GM18517 (cell line): ENCODE data around the gene DACT1.
"Not testable (repeated sequence)": the region's sequence is repeated elsewhere in the genome, so short reads cannot be mapped to it uniquely, and the experiment has no call there.

ENCODE experiments used
- ATAC-seq: cut with Tn5 transposase; IDR thresholded peaks from one replicate; pipeline ENCODE4 v1.9.1; 2021; ENCODE audit warnings: mild to moderate bottlenecking, moderate library complexity; ENCODE audit not compliant: unreplicated experiment

Gene DACT1, protein sequence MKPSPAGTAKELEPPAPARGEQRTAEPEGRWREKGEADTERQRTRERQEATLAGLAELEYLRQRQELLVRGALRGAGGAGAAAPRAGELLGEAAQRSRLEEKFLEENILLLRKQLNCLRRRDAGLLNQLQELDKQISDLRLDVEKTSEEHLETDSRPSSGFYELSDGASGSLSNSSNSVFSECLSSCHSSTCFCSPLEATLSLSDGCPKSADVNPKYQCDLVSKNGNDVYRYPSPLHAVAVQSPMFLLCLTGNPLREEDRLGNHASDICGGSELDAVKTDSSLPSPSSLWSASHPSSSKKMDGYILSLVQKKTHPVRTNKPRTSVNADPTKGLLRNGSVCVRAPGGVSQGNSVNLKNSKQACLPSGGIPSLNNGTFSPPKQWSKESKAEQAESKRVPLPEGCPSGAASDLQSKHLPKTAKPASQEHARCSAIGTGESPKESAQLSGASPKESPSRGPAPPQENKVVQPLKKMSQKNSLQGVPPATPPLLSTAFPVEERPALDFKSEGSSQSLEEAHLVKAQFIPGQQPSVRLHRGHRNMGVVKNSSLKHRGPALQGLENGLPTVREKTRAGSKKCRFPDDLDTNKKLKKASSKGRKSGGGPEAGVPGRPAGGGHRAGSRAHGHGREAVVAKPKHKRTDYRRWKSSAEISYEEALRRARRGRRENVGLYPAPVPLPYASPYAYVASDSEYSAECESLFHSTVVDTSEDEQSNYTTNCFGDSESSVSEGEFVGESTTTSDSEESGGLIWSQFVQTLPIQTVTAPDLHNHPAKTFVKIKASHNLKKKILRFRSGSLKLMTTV

DNA sequence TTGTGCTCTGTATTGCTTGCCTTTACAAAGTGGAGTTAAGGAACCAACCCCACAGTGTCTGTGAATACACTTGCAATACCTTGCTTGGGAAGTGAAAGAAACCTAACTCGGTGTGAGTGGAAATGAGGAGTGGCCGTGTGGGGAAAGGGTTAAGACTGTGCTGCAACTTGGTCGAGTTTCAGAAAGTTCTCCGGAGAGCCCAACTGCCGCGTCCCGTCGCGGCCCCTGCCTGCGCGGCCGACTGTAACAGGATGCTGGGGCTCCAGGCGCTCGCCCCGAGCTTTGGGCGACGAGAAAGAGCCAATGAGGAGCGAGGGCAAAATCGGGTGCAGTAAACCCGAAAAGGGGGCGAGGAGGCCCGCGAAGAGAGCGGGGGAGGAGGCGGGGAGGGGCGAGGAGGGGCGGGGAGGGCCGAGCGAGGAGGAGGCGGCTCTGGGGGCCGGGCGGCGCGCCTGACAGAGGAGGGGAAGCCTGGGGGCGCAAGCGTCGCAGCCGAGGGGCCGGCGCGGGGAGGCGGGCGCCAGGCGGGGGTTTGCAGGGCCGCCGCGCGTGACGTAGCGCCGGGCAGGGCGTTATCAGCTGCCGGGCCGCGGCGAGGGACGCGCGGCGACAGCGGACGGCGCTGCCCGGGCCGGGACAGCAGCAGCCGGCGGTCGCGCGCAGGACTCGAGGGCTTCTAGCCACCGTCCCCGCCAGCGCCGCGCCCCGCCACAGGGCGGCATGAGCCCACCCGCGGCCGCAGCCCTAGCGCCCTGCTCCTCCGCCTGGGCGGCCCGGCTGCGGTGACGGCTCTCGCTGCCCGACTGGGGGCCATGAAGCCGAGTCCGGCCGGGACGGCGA lies at the start of gene DACT1:
DACT1 (plus strand) TSS at position 572 of the 840 bp plus-strand sequence; CDS start at position 813, 241 bp downstream.
- peak; percentile 29 for ATAC-seq

DNA sequence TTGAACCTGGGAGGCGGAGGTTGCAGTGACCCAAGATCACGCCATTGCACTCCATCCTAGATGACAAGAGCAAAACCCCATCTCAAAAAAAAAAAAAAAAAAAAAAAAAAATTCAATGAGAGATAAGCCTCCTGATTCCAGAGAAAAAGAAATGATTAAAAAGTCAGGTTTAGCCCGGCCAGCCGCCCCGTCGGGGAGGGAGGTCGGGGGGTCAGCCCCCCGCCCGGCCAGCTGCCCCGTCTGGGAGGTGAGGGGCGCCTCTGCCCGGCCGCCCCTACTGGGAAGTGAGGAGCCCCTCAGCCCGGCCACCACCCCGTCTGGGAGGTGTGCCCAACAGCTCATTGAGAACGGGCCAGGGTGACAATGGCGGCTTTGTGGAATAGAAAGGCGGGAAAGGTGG lies 49.4 kb upstream of the DACT1 start:
- not testable (repeated sequence) for ATAC-seq

DNA sequence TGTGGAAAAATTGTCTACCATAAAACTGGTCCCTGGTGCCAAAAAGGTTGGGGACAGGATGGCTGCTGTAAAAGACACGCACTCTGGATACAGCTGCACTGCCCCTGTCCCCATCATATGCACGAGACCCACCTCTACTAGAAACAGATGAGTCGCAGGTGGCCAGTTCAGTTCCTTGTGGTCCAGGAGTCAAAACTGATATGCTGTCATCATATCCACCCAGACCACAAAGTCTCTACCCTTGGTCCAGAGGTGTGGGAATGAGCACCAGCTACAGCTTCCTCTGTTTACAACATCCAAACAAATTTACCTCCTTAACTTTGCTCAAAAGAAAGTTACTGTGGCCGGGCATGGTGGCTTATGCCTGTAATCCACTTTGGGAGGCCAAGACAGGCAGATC lies 43.8 kb upstream of the DACT1 start:
- no peak for ATAC-seq

GRCh38 chr14:58597041-58597440 lies 40.7 kb upstream of the DACT1 start:
- ATAC-seq: no peak

- no peak for ATAC-seq
Observed at GRCh38 chr14:58598028-58598803, 39.5 kb upstream of the DACT1 start.

DNA sequence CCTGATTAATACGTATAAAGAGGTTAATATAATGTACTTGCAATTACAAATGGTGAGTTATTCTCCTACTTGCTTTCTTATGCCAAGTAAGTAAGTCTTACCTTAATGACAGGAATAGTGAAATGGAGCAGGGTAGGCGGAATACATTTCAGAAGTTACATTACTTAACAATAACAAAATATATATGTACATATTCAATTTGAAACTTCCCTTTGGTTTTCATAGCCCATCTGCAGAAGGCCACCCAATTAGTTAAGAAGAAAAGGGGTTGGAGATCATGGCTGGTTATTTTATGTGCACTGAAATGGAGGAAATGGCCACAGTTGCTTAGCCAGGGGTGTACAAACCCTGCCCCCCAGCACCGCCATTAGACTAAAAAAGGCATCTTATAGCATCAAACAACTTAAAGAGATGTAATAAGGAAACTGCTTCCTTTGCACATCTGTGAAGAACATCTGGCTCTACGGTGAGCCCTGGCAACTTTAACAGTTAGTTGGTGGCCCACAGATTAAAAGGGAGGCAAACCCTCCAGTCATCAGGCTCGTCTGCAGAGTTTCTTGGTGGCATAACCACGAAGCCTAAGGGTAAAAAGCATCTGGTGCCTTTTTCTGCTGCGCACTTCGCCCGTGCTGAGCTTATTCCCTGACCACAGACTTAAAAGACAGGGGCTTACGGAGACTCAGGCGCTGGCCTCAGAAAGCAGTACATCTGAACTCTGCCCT lies 38.8 kb upstream of the DACT1 start:
- ATAC-seq: no peak

DNA sequence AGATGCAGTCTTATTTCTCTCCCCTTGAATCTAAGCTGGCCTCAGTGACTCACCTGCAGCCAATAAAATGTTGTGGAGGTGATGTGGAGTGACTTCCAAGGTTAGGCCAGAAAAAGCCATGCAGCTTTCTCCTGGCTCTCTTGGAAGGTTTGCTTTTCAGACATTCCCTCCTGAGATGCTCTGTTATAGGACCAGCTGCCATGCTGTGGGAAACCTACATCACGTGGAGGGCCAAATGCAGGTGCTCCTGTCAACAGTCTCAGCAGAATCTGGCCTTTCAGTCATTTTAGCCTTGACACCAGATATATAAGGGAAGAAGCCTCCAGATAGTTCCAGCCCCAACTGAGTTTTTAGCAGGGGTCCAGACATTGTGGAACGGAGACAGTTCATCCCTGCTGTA lies 38.1 kb upstream of the DACT1 start:
- no peak for ATAC-seq

GRCh38 chr14:58605465-58605864 lies 32.3 kb upstream of the DACT1 start:
- ATAC-seq: no peak

DNA sequence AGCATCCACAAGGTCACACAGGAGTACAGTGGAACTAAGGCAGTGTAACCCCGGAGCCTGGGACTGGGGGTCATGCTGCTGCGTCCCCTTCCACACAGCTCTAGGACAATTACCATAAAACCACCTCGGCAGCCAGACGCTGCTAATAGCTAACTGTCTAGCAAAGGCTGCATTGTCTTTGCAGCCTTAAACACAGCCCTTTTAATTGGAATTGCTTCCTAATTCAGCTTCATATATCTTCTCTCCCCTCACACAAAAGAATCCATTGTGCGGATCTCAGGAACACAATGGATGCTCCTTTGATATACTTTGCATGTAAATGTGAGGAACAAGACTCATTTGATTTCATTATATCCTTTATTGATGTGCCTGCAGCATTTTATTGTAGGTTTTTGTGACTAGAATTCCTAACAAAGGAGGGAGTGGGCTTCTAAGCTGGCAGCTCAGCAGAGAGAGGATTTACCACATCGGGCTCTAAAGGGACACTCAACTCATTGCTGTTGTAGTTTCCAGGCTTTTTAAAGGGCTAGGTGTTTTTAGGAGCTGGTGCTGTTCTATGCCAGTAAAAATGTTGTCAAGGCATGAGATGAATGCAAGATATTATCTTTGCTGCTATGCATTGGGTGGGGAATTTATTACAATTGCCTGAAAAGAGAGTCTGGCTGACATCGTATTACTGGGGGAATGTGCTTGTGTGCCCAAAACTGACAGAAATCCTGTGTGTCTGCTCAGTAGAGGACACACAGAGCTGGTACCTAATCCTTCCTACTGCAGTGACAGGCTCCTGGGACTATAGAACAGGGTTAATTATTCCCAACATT lies 30.4 kb upstream of the DACT1 start:
- ATAC-seq: no peak

- ATAC-seq: no peak
Observed at GRCh38 chr14:58607952-58608317, 29.8 kb upstream of the DACT1 start.

DNA sequence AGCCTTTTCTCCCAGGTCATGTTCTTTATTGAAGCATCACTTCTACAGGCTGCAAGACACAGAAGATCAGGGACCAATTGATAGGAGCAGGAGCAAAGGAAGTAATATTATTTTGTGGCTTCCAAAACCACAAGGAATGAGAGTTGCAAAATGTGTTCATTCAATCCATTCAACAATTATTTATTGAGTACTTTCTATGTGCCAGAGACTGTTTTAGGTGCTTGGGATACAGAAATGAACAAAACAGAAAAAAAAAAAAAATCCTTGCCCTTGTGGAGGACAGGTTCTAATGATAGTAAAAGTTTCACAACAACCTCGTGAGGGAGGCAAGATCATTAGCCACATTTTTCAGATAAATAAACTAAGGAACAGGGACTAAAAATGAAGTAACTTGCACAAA lies 20.1 kb upstream of the DACT1 start:
- ATAC-seq: no peak

- ATAC-seq: no peak
Observed at GRCh38 chr14:58620011-58620410, 17.8 kb upstream of the DACT1 start.

DNA sequence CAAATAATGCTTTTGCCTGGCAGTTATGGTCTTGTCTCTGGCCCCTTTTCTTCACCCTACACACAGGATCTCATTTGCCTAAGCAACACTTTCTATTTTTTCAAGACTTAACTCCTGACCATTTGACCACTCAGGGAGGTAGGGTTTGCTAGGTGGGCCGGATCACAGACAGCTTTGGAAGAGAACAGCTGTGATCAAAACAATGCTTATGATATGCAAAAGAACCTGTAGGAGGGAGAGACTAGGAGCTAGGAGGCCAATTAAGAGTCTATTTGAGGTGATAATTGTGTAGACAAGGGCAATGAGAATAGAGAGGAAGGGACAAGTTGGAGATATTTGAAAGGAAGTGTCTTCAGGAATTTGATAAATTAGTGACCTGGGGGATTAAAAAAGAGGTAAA lies 12.3 kb upstream of the DACT1 start:
- no peak for ATAC-seq

GRCh38 chr14:58626431-58626831 lies 11.3 kb upstream of the DACT1 start:
- no peak for ATAC-seq

DNA sequence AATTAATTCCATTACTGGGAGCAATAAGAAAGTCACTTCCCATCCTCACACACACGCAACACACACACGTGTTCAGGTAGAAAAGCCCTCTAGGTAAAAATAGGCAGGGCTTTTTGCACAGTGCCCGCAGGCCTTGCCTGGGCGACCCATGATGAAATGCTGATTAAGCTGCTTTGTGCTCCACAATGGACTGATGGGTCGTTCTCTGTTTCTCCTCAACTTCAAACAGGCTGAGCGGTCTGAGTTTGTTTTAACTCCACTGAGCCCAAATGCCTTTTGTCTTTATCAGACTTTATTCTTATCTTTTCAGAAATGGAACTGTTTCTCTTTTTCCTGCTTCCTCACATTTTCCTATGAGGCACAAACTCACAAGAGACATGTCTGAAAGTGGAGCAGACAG lies 9.4 kb upstream of the DACT1 start:
- no peak for ATAC-seq

DNA sequence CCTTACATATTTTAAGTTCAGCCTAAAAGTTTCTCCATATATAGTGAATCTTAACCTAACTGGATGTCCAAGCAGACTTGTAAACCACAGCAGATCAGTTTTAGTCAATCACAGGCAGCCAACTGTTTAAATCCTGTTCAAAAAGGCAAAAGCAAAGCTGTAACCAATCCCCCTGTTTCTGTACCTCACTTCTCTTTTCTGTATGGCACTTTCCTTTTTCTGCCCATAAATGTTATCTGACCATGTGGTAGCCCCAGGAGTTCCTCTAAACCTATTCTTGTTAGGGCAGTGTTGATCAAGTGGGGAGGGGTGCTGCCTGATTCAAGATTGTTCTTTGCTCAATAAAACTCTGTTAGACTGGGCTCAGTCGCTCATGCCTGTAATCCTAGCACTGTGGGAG lies 8.5 kb upstream of the DACT1 start:
- no peak for ATAC-seq

- no peak for ATAC-seq
Observed at GRCh38 chr14:58631732-58632131, 6.0 kb upstream of the DACT1 start.

- no peak for ATAC-seq
Observed at GRCh38 chr14:58633831-58634230, 3.9 kb upstream of the DACT1 start.
